ENCODE data around the gene AFF3. TPM values are rescaled to one million over a fixed set of nuclear protein-coding genes. Genes with fewer than 3 reads are reported as not detected.

The AFF3 gene
- total and polyA plus RNA-seq, 2 of the 8 experiments (the other 6 are each of a cell fraction or from before 2014, with no cell fraction given), result 0.27 to 3.0 TPM

DNA sequence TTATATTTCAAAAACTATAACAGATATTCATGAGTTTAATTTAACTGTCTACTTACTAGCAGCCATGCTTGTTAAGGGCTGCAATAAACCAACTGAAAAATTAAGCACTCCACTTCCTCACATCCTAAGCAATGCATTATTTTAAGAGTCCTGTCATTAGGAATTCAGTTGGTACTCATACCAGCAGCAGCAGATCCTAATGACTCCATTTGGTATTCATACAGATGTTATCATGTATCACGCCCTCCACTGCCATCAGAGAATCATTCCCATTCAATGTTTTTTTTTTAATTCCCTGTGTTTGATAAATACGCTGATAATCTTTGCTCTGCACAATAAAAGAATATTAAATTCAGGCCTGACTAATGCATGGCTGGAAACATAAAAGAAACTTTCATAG, 236.8 kb downstream of the AFF3 start:
- Histone ChIP-seq H3K36me3 (ENCODE audit: control insufficient read depth in 2 of 4, insufficient read depth in 4 of 4, low read length in 3 of 4) (no peaks in the 10 kb centered on the region), H3K18ac (ENCODE audit: extremely low read depth, low read length) (no peak overlapping the region), H2BK12ac (ENCODE audit: low read depth, low read length) (no peak overlapping the region), H3K4ac (replicated peaks; ENCODE audit: insufficient read length, low read depth, low read length) (no peak overlapping the region), H2BK5ac (ENCODE audit: low read depth, low read length) (no peak overlapping the region), H3K23ac (ENCODE audit: insufficient read length) (no peak overlapping the region), H4K20me1 (replicated peaks in 1 of 2; ENCODE audit: control insufficient read depth in 1 of 2, insufficient read depth in 2 of 2, low read length in 2 of 2) (no peaks in the 10 kb centered on the region), H2BK20ac (ENCODE audit: low read length) (no peak overlapping the region), H2BK120ac (replicated peaks; ENCODE audit: low read depth, low read length) (no peak overlapping the region), H3K27me3 (replicated peaks in 1 of 4; ENCODE audit: control insufficient read depth in 3 of 4, extremely low read depth in 1 of 4, insufficient read depth in 3 of 4, low read length in 3 of 4) (no peaks in the 10 kb centered on the region), H3K79me1 (ENCODE audit: low read depth, low read length) (no peaks in the 10 kb centered on the region), H3K27ac (ENCODE audit: low read depth, low read length) (no peak overlapping the region), H2BK15ac (ENCODE audit: low read length) (no peak overlapping the region), H3K23me2 (ENCODE audit: low read depth, low read length) (no peaks in the 10 kb centered on the region; the same call in 1 of the 2 replicates), H3K79me2 (ENCODE audit: control insufficient read depth in 1 of 2, insufficient read depth in 2 of 2, low read length in 2 of 2) (no peaks in the 10 kb centered on the region), H3K14ac (ENCODE audit: insufficient read length) (no peak overlapping the region), H2AFZ (ENCODE audit: low read length) (no peak overlapping the region), H2AK5ac (ENCODE audit: low read depth, low read length) (no peak overlapping the region), H3K4me1 (replicated peaks in 1 of 4; ENCODE audit: control insufficient read depth in 3 of 4, insufficient read depth in 4 of 4, low read length in 3 of 4) (no peaks in the 10 kb centered on the region), H4K8ac (ENCODE audit: extremely low read depth, insufficient read depth, low read length) (no peak overlapping the region), H3K9me3 (ENCODE audit: insufficient read depth in 2 of 2, low read depth in 1 of 2, low read length in 1 of 2) (no peaks in the 10 kb centered on the region), H4K91ac (replicated peaks; ENCODE audit: insufficient read length, low read length) (no peak overlapping the region), H3K4me2 (ENCODE audit: insufficient read depth in 1 of 2, low read depth in 2 of 2, low read length in 2 of 2) (no peak overlapping the region), H3K4me3 (ENCODE audit: extremely low read depth in 1 of 4, insufficient read depth in 2 of 4, low read depth in 3 of 4, low read length in 4 of 4) (no peak overlapping the region), H3K9ac (replicated peaks in 1 of 4; ENCODE audit: extremely low read depth in 1 of 4, low read depth in 3 of 4, low read length in 3 of 4) (no peak overlapping the region), H4K5ac (ENCODE audit: insufficient read length, low read depth, low read length) (no peak overlapping the region), H3K56ac (replicated peaks; ENCODE audit: insufficient read length, low read depth, low read length) (no peak overlapping the region)
- CTCF ChIA-PET (ENCODE audit: partially characterized antibody), result interaction anchor here (2.1 kb wide), 1 partner anchor 341 kb away, joined by 4 read pairs; no protein-coding TSS in a partner anchor
- FAIRE-seq, result no peak
- POLR2A ChIA-PET (ENCODE audit: partially characterized antibody), result no interaction called here
- WGBS, 2 experiments (ENCODE audit: extremely low coverage in 1 of 2, insufficient coverage in 1 of 2, insufficient read length in 1 of 2, insufficient replicate concordance in 2 of 2, low coverage in 1 of 2, low lambda C conversion rate in 2 of 2, missing lambda C conversion rate in 1 of 2), result 81% methylated on average over 2 of the region's 2 CpGs; no CpG with 5 or more reads in 1 of the 2 experiments
- no peak for DNase-seq (ENCODE audit: low read depth in 1 of 2, low spot score in 2 of 2)
- no peak for TF ChIP-seq RAD21 (IDR thresholded peaks at IDR 0.05 in 1 of 2, conservative IDR thresholded peaks at IDR 0.05 in 1 of 2; ENCODE audit: low read depth in 2 of 2, low read length in 2 of 2)
- no peak for TF ChIP-seq CBX5 (IDR thresholded peaks at IDR 0.05; ENCODE audit: low read depth, low read length)
- TF ChIP-seq, protein P1, sequence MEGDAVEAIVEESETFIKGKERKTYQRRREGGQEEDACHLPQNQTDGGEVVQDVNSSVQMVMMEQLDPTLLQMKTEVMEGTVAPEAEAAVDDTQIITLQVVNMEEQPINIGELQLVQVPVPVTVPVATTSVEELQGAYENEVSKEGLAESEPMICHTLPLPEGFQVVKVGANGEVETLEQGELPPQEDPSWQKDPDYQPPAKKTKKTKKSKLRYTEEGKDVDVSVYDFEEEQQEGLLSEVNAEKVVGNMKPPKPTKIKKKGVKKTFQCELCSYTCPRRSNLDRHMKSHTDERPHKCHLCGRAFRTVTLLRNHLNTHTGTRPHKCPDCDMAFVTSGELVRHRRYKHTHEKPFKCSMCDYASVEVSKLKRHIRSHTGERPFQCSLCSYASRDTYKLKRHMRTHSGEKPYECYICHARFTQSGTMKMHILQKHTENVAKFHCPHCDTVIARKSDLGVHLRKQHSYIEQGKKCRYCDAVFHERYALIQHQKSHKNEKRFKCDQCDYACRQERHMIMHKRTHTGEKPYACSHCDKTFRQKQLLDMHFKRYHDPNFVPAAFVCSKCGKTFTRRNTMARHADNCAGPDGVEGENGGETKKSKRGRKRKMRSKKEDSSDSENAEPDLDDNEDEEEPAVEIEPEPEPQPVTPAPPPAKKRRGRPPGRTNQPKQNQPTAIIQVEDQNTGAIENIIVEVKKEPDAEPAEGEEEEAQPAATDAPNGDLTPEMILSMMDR (IDR thresholded peaks at IDR 0.05; ENCODE audit: control extremely low read depth in 1 of 3, insufficient read depth in 1 of 3, low read depth in 1 of 3, low read length in 3 of 3), result no peak
- no peak for TF ChIP-seq EGR1 (IDR thresholded peaks at IDR 0.05; ENCODE audit: borderline replicate concordance, low read depth, low read length)
- TF ChIP-seq NRF1 (IDR thresholded peaks at IDR 0.05; ENCODE audit: low read depth, low read length), result no peak
- TF ChIP-seq BRCA1 (IDR thresholded peaks at IDR 0.05; ENCODE audit: low read depth, low read length), result no peak
- TF ChIP-seq SIN3A (conservative IDR thresholded peaks at IDR 0.05 in 1 of 2, IDR thresholded peaks at IDR 0.05 in 1 of 2; ENCODE audit: low read depth in 1 of 2, low read length in 2 of 2), result no peak
- no peak for TF ChIP-seq TBP (IDR thresholded peaks at IDR 0.05; ENCODE audit: low read depth, low read length)
- TF ChIP-seq CTBP2 (IDR thresholded peaks at IDR 0.05; ENCODE audit: borderline replicate concordance, insufficient read depth, insufficient read length, low read length), result no peak
- no peak for TF ChIP-seq ZNF274 (IDR thresholded peaks at IDR 0.05; ENCODE audit: borderline replicate concordance, extremely low read depth, low read length)
- no peak for TF ChIP-seq SAP30 (IDR thresholded peaks at IDR 0.05; ENCODE audit: insufficient read depth, insufficient replicate concordance, low read length)
